ENCODE results near the gene PDIA2.

GRCh38 chr16:287298-287811 lies 4.4 kb downstream of the PDIA2 start:
- TF ChIP-seq, protein P1, sequence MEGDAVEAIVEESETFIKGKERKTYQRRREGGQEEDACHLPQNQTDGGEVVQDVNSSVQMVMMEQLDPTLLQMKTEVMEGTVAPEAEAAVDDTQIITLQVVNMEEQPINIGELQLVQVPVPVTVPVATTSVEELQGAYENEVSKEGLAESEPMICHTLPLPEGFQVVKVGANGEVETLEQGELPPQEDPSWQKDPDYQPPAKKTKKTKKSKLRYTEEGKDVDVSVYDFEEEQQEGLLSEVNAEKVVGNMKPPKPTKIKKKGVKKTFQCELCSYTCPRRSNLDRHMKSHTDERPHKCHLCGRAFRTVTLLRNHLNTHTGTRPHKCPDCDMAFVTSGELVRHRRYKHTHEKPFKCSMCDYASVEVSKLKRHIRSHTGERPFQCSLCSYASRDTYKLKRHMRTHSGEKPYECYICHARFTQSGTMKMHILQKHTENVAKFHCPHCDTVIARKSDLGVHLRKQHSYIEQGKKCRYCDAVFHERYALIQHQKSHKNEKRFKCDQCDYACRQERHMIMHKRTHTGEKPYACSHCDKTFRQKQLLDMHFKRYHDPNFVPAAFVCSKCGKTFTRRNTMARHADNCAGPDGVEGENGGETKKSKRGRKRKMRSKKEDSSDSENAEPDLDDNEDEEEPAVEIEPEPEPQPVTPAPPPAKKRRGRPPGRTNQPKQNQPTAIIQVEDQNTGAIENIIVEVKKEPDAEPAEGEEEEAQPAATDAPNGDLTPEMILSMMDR (conservative IDR thresholded peaks at IDR 0.05): no peak
- TF ChIP-seq EZH2 (IDR thresholded peaks at IDR 0.05; ENCODE audit: low read depth): no peak
